ENCODE measurements around the gene ZCCHC7.
A peak's percentile ranks its signal among the peaks of the same experiment; 100 is the strongest.

The ZCCHC7 gene

GRCh38 chr9:37324691-37325490, 204.5 kb downstream of the ZCCHC7 start:
- no peak for DNase-seq (ENCODE audit: low read depth in 1 of 2, low spot score in 1 of 2)
- Histone ChIP-seq H3K27ac (replicated peaks) (no peak overlapping the region), H3K27me3 (ENCODE audit: insufficient read depth, poor library complexity, severe bottlenecking) (no peaks in the 10 kb centered on the region), H3K4me3 (replicated peaks; ENCODE audit: insufficient read depth, low read length) (no peak overlapping the region)
- TF ChIP-seq GABPA (IDR thresholded peaks at IDR 0.05; ENCODE audit: low read depth) (no peak), CTCF (IDR thresholded peaks at IDR 0.05; ENCODE audit: insufficient read depth, low read length) (no peak), SPI1 (IDR thresholded peaks at IDR 0.05; ENCODE audit: borderline replicate concordance, low read depth) (no peak), REST (IDR thresholded peaks at IDR 0.05; ENCODE audit: insufficient replicate concordance, low read depth) (no peak), POLR2AphosphoS5 (IDR thresholded peaks at IDR 0.05; ENCODE audit: low read depth) (no peak)

GRCh38 chr9:37325778-37326177, 205.4 kb downstream of the ZCCHC7 start:
- DNase-seq (ENCODE audit: low read depth in 1 of 2, low spot score in 1 of 2) = peak in 1 of 2 experiments; percentile 2
- Histone ChIP-seq H3K27ac (replicated peaks) (no peak overlapping the region), H3K27me3 (ENCODE audit: insufficient read depth, poor library complexity, severe bottlenecking) (no peaks in the 10 kb centered on the region)

More at GRCh38 chr9:37325778-37326177, 205.4 kb downstream of the ZCCHC7 start:
- TF ChIP-seq POLR2AphosphoS5 (IDR thresholded peaks at IDR 0.05; ENCODE audit: low read depth) (no peak), SPI1 (IDR thresholded peaks at IDR 0.05; ENCODE audit: borderline replicate concordance, low read depth) (no peak), GABPA (IDR thresholded peaks at IDR 0.05; ENCODE audit: low read depth) (no peak), CTCF (IDR thresholded peaks at IDR 0.05; ENCODE audit: insufficient read depth, low read length) (no peak), REST (IDR thresholded peaks at IDR 0.05; ENCODE audit: insufficient replicate concordance, low read depth) (no peak)
- H3K4me3 ChIP-seq (replicated peaks; ENCODE audit: insufficient read depth, low read length) = no peak overlapping the region

All from HL-60 (cell line).